GM18517 (cell line): ENCODE results near the gene ATOH7.
"Not testable (repeated sequence)": the region's sequence is repeated elsewhere in the genome, so short reads cannot be mapped to it uniquely, and the experiment has no call there.

Experiments used
- ATAC-seq: cut with Tn5 transposase; IDR thresholded peaks from one replicate; pipeline ENCODE4 v1.9.1; 2021; ENCODE audit warnings: mild to moderate bottlenecking, moderate library complexity; ENCODE audit not compliant: unreplicated experiment

The ATOH7 gene

GRCh38 chr10:68231817-68232251 lies at the start of gene ATOH7:
TSS of gene ATOH7 (minus strand) at chr10:68232113. CDS start at chr10:68231677, 436 bp downstream.
- peak; percentile 35 for ATAC-seq

GRCh38 chr10:68280758-68281157 lies 48.8 kb upstream of the ATOH7 start:
- no peak for ATAC-seq

- ATAC-seq = not testable (repeated sequence)
Observed at GRCh38 chr10:68278906-68279753, 47.2 kb upstream of the ATOH7 start.

GRCh38 chr10:68277814-68278213 lies 45.9 kb upstream of the ATOH7 start:
- not testable (repeated sequence) for ATAC-seq

GRCh38 chr10:68276224-68276623 lies 44.3 kb upstream of the ATOH7 start:
- no peak for ATAC-seq

- no peak for ATAC-seq
Observed at GRCh38 chr10:68275600-68276126, 43.8 kb upstream of the ATOH7 start.

- no peak for ATAC-seq
Observed at GRCh38 chr10:68272833-68273232, 40.9 kb upstream of the ATOH7 start.

GRCh38 chr10:68271196-68271882 lies 39.4 kb upstream of the ATOH7 start:
- no peak for ATAC-seq

GRCh38 chr10:68269562-68270290 lies 37.8 kb upstream of the ATOH7 start:
- ATAC-seq = no peak

GRCh38 chr10:68261132-68261856 lies 29.4 kb upstream of the ATOH7 start:
- no peak for ATAC-seq

GRCh38 chr10:68253346-68253745 lies 21.4 kb upstream of the ATOH7 start:
- ATAC-seq = no peak

- ATAC-seq = no peak
Observed at GRCh38 chr10:68251625-68252495, 19.9 kb upstream of the ATOH7 start.

GRCh38 chr10:68251151-68251550 lies 19.2 kb upstream of the ATOH7 start:
- no peak for ATAC-seq

- ATAC-seq = no peak
Observed at GRCh38 chr10:68249297-68249696, 17.4 kb upstream of the ATOH7 start.

- no peak for ATAC-seq
Observed at GRCh38 chr10:68247931-68248330, 16.0 kb upstream of the ATOH7 start.

- ATAC-seq = not testable (repeated sequence)
Observed at GRCh38 chr10:68246397-68246796, 14.5 kb upstream of the ATOH7 start.

GRCh38 chr10:68242051-68242450 lies 10.1 kb upstream of the ATOH7 start:
- ATAC-seq = no peak

- no peak for ATAC-seq
Observed at GRCh38 chr10:68239596-68240150, 7.8 kb upstream of the ATOH7 start.

GRCh38 chr10:68239069-68239468 lies 7.2 kb upstream of the ATOH7 start:
- no peak for ATAC-seq
